Measurements from ENCODE around the gene SEC11A. TPM values are rescaled to one million over a fixed set of nuclear protein-coding genes. Genes with fewer than 3 reads are reported as not detected.
A peak's percentile ranks its signal among the peaks of the same experiment; 100 is the strongest.
"Not testable (repeated sequence)": the region's sequence is repeated elsewhere in the genome, so short reads cannot be mapped to it uniquely, and the experiment has no call there.

Gene SEC11A
- total RNA-seq, 1 experiment from 2014 or later, result 270 TPM

GRCh38 chr15:84642640-84643039 lies 73.3 kb downstream of the SEC11A start:
- DNase-seq (ENCODE audit: low spot score), result not testable (repeated sequence)

GRCh38 chr15:84641871-84642270 lies 74.1 kb downstream of the SEC11A start:
- DNase-seq (ENCODE audit: low spot score), result not testable (repeated sequence)

GRCh38 chr15:84638103-84638502 lies 77.8 kb downstream of the SEC11A start:
- peak; percentile 11 for DNase-seq (ENCODE audit: low spot score)

GRCh38 chr15:84634228-84634837 lies 81.6 kb downstream of the SEC11A start:
- DNase-seq (ENCODE audit: low spot score), result no peak

- no peak for DNase-seq (ENCODE audit: low spot score)
Measured at GRCh38 chr15:84633311-84634227, 82.4 kb downstream of the SEC11A start.

GRCh38 chr15:84631706-84632272 lies 84.2 kb downstream of the SEC11A start:
- DNase-seq (ENCODE audit: low spot score), result no peak

- DNase-seq (ENCODE audit: low spot score), result no peak
Measured at GRCh38 chr15:84629033-84629432, 86.9 kb downstream of the SEC11A start.

GRCh38 chr15:84625123-84625522 lies 90.8 kb downstream of the SEC11A start:
- no peak for DNase-seq (ENCODE audit: low spot score)

- DNase-seq (ENCODE audit: low spot score), result no peak
Measured at GRCh38 chr15:84624359-84624758, 91.6 kb downstream of the SEC11A start.

- DNase-seq (ENCODE audit: low spot score), result no peak
Measured at GRCh38 chr15:84621358-84621979, 94.5 kb downstream of the SEC11A start.

GRCh38 chr15:84620626-84621025 lies 95.3 kb downstream of the SEC11A start:
- no peak for DNase-seq (ENCODE audit: low spot score)

Other genes with a start within 250 kb of the SEC11A start
- 13.2 and 17.5 TPM in 2 replicates for gene ZSCAN2, start 115.1 kb downstream of the SEC11A start, total RNA-seq (2014; rRNA removed; shearing (Covaris generic))
- gene WDR73, start 61.9 kb downstream of the SEC11A start, total RNA-seq (2014; rRNA removed; shearing (Covaris generic)), result 17.8 and 19.0 TPM in 2 replicates
- 0.53 and 2.8 TPM in 2 replicates for gene NMB, start 57.9 kb downstream of the SEC11A start, total RNA-seq (2014; rRNA removed; shearing (Covaris generic))
- gene ZNF592, start 32.5 kb upstream of the SEC11A start, total RNA-seq (2014; rRNA removed; shearing (Covaris generic)), result 5.6 and 6.9 TPM in 2 replicates
- 0.10 and 0.12 TPM in 2 replicates for gene ALPK3, start 101.2 kb upstream of the SEC11A start, total RNA-seq (2014; rRNA removed; shearing (Covaris generic))
- not detected in 2 replicates for gene SLC28A1, start 168.5 kb upstream of the SEC11A start, total RNA-seq (2014; rRNA removed; shearing (Covaris generic))